Transverse colon (tissue), 4 donors: ENCODE measurements around the gene ATG2B. TPM values are rescaled to one million over a fixed set of nuclear protein-coding genes. Genes with fewer than 3 reads are reported as not detected.

ENCODE experiments used
- DNase-seq: peaks from one replicate; pipeline ENCODE4 v3.0.0-alpha.2; 2019
- H3K27ac ChIP-seq, 4 donors: fragments of 200-600 bp; sonication (generic); 2 replicates each; pipeline ENCODE4 v1.5.1; 2016 to 2018; ENCODE audit warnings: inconsistent platforms in 4 of 4
- H3K27me3 ChIP-seq: fragments of 200-600 bp; sonication (generic); 2 replicates; pipeline ENCODE4 v1.5.1; 2017; ENCODE audit warnings: inconsistent platforms
- H3K36me3 ChIP-seq, 4 donors: fragments of 200-600 bp; sonication (generic); 2 replicates each; pipeline ENCODE4 v1.5.1; 2017 to 2019; ENCODE audit warnings: inconsistent platforms in 4 of 4
- H3K4me1 ChIP-seq, 4 donors: fragments of 200-600 bp; sonication (generic); 2 replicates each; pipeline ENCODE4 v1.5.1; 2017 to 2020; ENCODE audit warnings: inconsistent platforms in 4 of 4
- H3K4me3 ChIP-seq, 4 donors: fragments of 200-600 bp; sonication (generic); 1 replicate in 1 of 4; 2 replicates in 3 of 4; pipeline versions ENCODE4 v1.5.1 to v1.6.1; 2017 to 2019; ENCODE audit warnings: inconsistent platforms in 4 of 4
- H3K9me3 ChIP-seq, 2 donors: fragments of 200-600 bp; sonication (generic); 2 replicates each; pipeline ENCODE4 v1.5.1; 2017 to 2019; ENCODE audit warnings: inconsistent platforms in 2 of 2
- EP300 ChIP-seq: sonication (generic); formaldehyde crosslinking; IDR thresholded peaks from one replicate; pipeline ENCODE4 v1.6.1; 2017; ENCODE audit warnings: antibody characterized with exemption, low read depth
- POLR2A ChIP-seq: fragments of 450-650 bp; IDR thresholded peaks from one replicate; pipeline ENCODE4 v1.6.1; 2016; ENCODE audit warnings: antibody characterized with exemption, mild to moderate bottlenecking, moderate library complexity
- POLR2AphosphoS5 ChIP-seq, 3 donors: sonication (generic); formaldehyde crosslinking; IDR thresholded peaks; one replicate each; pipeline ENCODE4 v1.6.1; 2016; ENCODE audit warnings: antibody characterized with exemption in 3 of 3
- WGBS, 2 donors: methylation state at CpG; one replicate each; pipeline ENCODE4 v1.1.5; 2018; ENCODE audit warnings: low coverage in 1 of 2; 5-methylcytosine and 5-hydroxymethylcytosine counted together
- in situ Hi-C, 4 donors: fragments of 200-750 bp; cut with MboI; loops; one replicate each; pipeline versions ENCODE4 v1.15.0 to v1.15.1; 2017; ENCODE audit warnings: low sequenced_read_pairs in 3 of 4, low pct_ligation_motif_present in 1 of 4, low pct_unique_long_range_greater_than_20kb in 1 of 4
- intact Hi-C: fragments of 100-400 bp; cut with DNase I; formaldehyde crosslinking; loops from one replicate; pipeline ENCODE4 v1.15.1; 2023; ENCODE audit warnings: low total_unique reads
- total RNA-seq, 4 donors: library from RNA; depleted of rRNA; stranded (reverse); fragments of >200 nt; gene quantifications; one replicate each; pipeline ENCODE4 v1.1.0, GENCODE V29; 2016
- TF ChIP-seq, protein P1 (sequence below), 5 experiments: fragments of 200-600 bp in 3 of 5; fragments of 450-650 bp in 2 of 5; sonication (generic) in 3 of 5; IDR thresholded peaks; 1 replicate in 2 of 5; 2 replicates in 3 of 5; pipeline ENCODE4 v1.5.1; 2016 to 2017; ENCODE audit warnings: antibody characterized with exemption in 5 of 5, inconsistent platforms in 3 of 5, mild to moderate bottlenecking in 2 of 5, moderate library complexity in 1 of 5

ATG2B gene
- total RNA-seq, 4 donors from 2014 or later: 30.7 to 47.5 (median 42.7) TPM

DNA sequence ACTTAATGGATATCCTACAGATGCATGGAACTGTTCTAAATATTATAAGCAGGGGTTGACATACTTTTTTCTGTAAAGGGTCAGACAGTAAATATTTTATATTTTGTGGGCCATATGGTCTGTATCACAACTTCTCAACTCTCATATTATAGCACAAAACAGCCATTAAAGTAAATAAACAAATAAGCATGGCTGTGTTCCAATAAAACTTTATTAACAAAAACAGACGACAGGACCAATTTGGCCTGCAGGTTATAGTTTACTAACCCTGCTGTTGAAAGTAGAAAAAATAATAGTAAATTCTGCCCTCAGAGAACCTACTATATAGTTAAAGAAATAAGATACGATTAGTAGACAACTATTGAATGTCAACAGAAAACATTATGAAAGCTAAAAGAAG, 17.5 kb downstream of the ATG2B start:
- no peaks in the 10 kb centered on the region for H3K27me3 ChIP-seq
- 90 to 91% methylated on average over 2 of the region's 2 CpGs for WGBS, 2 donors
- H3K4me3 ChIP-seq: no peak overlapping the region
- peaks cover 0 to 9% (median 4%) of the 10 kb centered on the region in 4 donors for H3K36me3 ChIP-seq
- no peaks in the 10 kb centered on the region for H3K9me3 ChIP-seq
- no peak for DNase-seq
- no peak overlapping the region for H3K27ac ChIP-seq
- intact Hi-C loops: no loop called here
- H3K4me1 ChIP-seq: no peaks in the 10 kb centered on the region
- in situ Hi-C loops: no loop called here
- TF ChIP-seq EP300 (no peak), POLR2A (no peak), POLR2AphosphoS5 (IDR thresholded peaks at IDR 0.05) (no peak)
- TF ChIP-seq, protein P1, sequence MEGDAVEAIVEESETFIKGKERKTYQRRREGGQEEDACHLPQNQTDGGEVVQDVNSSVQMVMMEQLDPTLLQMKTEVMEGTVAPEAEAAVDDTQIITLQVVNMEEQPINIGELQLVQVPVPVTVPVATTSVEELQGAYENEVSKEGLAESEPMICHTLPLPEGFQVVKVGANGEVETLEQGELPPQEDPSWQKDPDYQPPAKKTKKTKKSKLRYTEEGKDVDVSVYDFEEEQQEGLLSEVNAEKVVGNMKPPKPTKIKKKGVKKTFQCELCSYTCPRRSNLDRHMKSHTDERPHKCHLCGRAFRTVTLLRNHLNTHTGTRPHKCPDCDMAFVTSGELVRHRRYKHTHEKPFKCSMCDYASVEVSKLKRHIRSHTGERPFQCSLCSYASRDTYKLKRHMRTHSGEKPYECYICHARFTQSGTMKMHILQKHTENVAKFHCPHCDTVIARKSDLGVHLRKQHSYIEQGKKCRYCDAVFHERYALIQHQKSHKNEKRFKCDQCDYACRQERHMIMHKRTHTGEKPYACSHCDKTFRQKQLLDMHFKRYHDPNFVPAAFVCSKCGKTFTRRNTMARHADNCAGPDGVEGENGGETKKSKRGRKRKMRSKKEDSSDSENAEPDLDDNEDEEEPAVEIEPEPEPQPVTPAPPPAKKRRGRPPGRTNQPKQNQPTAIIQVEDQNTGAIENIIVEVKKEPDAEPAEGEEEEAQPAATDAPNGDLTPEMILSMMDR (IDR thresholded peaks at IDR 0.05): no peak

DNA sequence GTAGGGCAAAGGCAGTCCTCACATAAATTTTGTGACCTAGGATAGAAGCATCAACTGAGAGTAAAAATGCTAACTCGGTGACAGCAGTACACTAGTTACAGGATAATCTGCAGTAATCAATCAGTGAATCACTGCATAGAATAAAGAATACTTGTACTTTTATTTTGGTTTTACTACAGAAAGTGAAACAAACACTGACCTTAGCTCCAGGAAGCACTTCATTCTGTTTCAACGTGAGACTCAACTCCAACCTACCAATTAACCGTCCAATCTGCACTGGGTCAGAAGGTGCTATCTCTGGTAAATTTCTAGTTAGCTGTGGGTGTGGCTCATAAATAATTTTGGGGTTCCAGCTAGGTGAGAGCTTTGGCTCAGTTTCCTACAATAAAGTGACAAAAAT, 21.8 kb downstream of the ATG2B start:
- intact Hi-C loops (no loop called here), in situ Hi-C loops (no loop called here)
- Histone ChIP-seq H3K4me3 (no peak overlapping the region), H3K4me1 (no peaks in the 10 kb centered on the region), H3K27ac (no peak overlapping the region), H3K9me3 (no peaks in the 10 kb centered on the region), H3K36me3 (peaks cover 0 to 30% (median 9%) of the 10 kb centered on the region in 4 donors), H3K27me3 (no peaks in the 10 kb centered on the region)
- TF ChIP-seq EP300 (no peak), POLR2AphosphoS5 (IDR thresholded peaks at IDR 0.05) (no peak), POLR2A (no peak)
- TF ChIP-seq, protein P1 (IDR thresholded peaks at IDR 0.05): no peak
- WGBS, 2 donors: 70 to 74% methylated on average over 3 of the region's 3 CpGs
- no peak for DNase-seq

GRCh38 chr14:96338551-96338950, 24.6 kb downstream of the ATG2B start:
- in situ Hi-C loops: no loop called here
- 81 to 100% methylated on average over 1 of the region's 1 CpG for WGBS, 2 donors
- peaks cover 0 to 33% (median 12%) of the 10 kb centered on the region in 4 donors for H3K36me3 ChIP-seq

GRCh38 chr14:96324219-96324618, 38.9 kb downstream of the ATG2B start:
- in situ Hi-C loops: no loop called here
- Histone ChIP-seq H3K4me3 (no peak overlapping the region), H3K27ac (no peak overlapping the region), H3K36me3 (peaks cover 0 to 54% (median 21%) of the 10 kb centered on the region in 4 donors), H3K9me3 (no peaks in the 10 kb centered on the region), H3K27me3 (no peaks in the 10 kb centered on the region), H3K4me1 (no peaks in the 10 kb centered on the region)
- DNase-seq: no peak
- TF ChIP-seq POLR2A (no peak), POLR2AphosphoS5 (IDR thresholded peaks at IDR 0.05) (no peak), EP300 (no peak)
- TF ChIP-seq, protein P1 (IDR thresholded peaks at IDR 0.05): no peak
- intact Hi-C loops: no loop called here
- WGBS, 2 donors: 87 to 96% methylated on average over 3 to 7 of the region's 7 CpGs

More at GRCh38 chr14:96338551-96338950, 24.6 kb downstream of the ATG2B start:
- intact Hi-C loops: no loop called here
- TF ChIP-seq, protein P1 (IDR thresholded peaks at IDR 0.05): no peak
- TF ChIP-seq POLR2A (no peak), POLR2AphosphoS5 (IDR thresholded peaks at IDR 0.05) (no peak), EP300 (no peak)
- no peaks in the 10 kb centered on the region for H3K27me3 ChIP-seq
- H3K4me1 ChIP-seq: no peaks in the 10 kb centered on the region
- no peaks in the 10 kb centered on the region for H3K9me3 ChIP-seq
- DNase-seq: no peak
- no peak overlapping the region for H3K27ac ChIP-seq
- no peak overlapping the region for H3K4me3 ChIP-seq
